Colonic mucosa (tissue), 4 donors: Measurements from ENCODE around the gene NOD1. TPM values are rescaled to one million over a fixed set of nuclear protein-coding genes. Genes with fewer than 3 reads are reported as not detected.

Experiments used
- DNase-seq: peaks from one replicate; pipeline ENCODE4 v3.0.0-alpha.2; 2020
- H3K27ac ChIP-seq: fragments of 200-600 bp; one replicate; pipeline ENCODE4 v1.8.0; 2021
- H3K27me3 ChIP-seq: fragments of 200-600 bp; one replicate; pipeline ENCODE4 v1.8.0; 2021
- H3K36me3 ChIP-seq: fragments of 200-600 bp; one replicate; pipeline ENCODE4 v1.8.0; 2021
- H3K4me1 ChIP-seq: fragments of 200-600 bp; one replicate; pipeline ENCODE4 v1.8.0; 2021; ENCODE audit warnings: mild to moderate bottlenecking
- H3K4me3 ChIP-seq: fragments of 200-600 bp; one replicate; pipeline ENCODE4 v1.8.0; 2021
- H3K9ac ChIP-seq, 2 donors: one replicate each; pipeline ENCODE4 v1.7.0; 2013; ENCODE audit warnings: control low read depth in 2 of 2, low read depth in 2 of 2, low read length in 2 of 2
- H3K9me3 ChIP-seq: fragments of 200-600 bp; one replicate; pipeline ENCODE4 v1.8.0; 2021
- CTCF ChIP-seq: fragments of 200-600 bp; IDR thresholded peaks from one replicate; pipeline ENCODE4 v1.8.0; 2022; ENCODE audit warnings: antibody characterized with exemption, mild to moderate bottlenecking
- intact Hi-C: fragments of 100-400 bp; cut with DNase I; formaldehyde crosslinking; loops from one replicate; pipeline ENCODE4 v1.14.1; 2022
- total RNA-seq, 2 donors: library from RNA; stranded (reverse); fragmentation: NEBNext Ultra II Directional in 1 of 2; extraction: Animal tissue kit (Norgen Biotek cat#: 25700) in 1 of 2; gene quantifications; one replicate each; pipeline ENCODE4 v1.2.1, GENCODE V29; 2021
- donor health status: healthy.
- donor health status: DM: no; HTN: no; CAD: no.
- donor health status: DM: no; HTN: no; CAD: no.

Gene NOD1
- total RNA-seq, 2 donors from 2014 or later: 9.5 to 14.0 TPM

GRCh38 chr7:30405179-30405578, 73.4 kb downstream of the NOD1 start:
- TF ChIP-seq CTCF: no peak
- Histone ChIP-seq H3K36me3 (no peaks in the 10 kb centered on the region), H3K9me3 (no peaks in the 10 kb centered on the region), H3K4me1 (no peaks in the 10 kb centered on the region), H3K9ac (no peak overlapping the region), H3K27me3 (no peaks in the 10 kb centered on the region), H3K4me3 (no peak overlapping the region), H3K27ac (no peak overlapping the region)
- intact Hi-C loops: no loop called here
- DNase-seq: no peak

GRCh38 chr7:30403477-30403876, 75.1 kb downstream of the NOD1 start:
- no peak for TF ChIP-seq CTCF
- Histone ChIP-seq H3K36me3 (no peaks in the 10 kb centered on the region), H3K27me3 (no peaks in the 10 kb centered on the region), H3K9me3 (no peaks in the 10 kb centered on the region), H3K4me3 (no peak overlapping the region), H3K27ac (no peak overlapping the region), H3K4me1 (no peaks in the 10 kb centered on the region), H3K9ac (no peak overlapping the region)
- DNase-seq: peak; percentile 58
- intact Hi-C loops: no loop called here

GRCh38 chr7:30396389-30396788, 82.2 kb downstream of the NOD1 start:
- H3K27me3 ChIP-seq: no peaks in the 10 kb centered on the region
- TF ChIP-seq CTCF: no peak
- H3K9ac ChIP-seq: no peak overlapping the region
- intact Hi-C loops: no loop called here
- DNase-seq: no peak
- H3K27ac ChIP-seq: no peak overlapping the region
- no peaks in the 10 kb centered on the region for H3K36me3 ChIP-seq
- H3K4me1 ChIP-seq: no peaks in the 10 kb centered on the region
- H3K9me3 ChIP-seq: no peaks in the 10 kb centered on the region
- no peak overlapping the region for H3K4me3 ChIP-seq

- DNase-seq: no peak
- no peaks in the 10 kb centered on the region for H3K9me3 ChIP-seq
- H3K4me3 ChIP-seq: no peak overlapping the region
- intact Hi-C loops: no loop called here
- H3K36me3 ChIP-seq: no peaks in the 10 kb centered on the region
- H3K9ac ChIP-seq: no peak overlapping the region
- H3K4me1 ChIP-seq: no peaks in the 10 kb centered on the region
- no peaks in the 10 kb centered on the region for H3K27me3 ChIP-seq
- no peak overlapping the region for H3K27ac ChIP-seq
- TF ChIP-seq CTCF: no peak
Observed at GRCh38 chr7:30395676-30396075, 82.9 kb downstream of the NOD1 start.

GRCh38 chr7:30391806-30392205, 86.8 kb downstream of the NOD1 start:
- H3K9ac ChIP-seq: no peak overlapping the region
- no peak overlapping the region for H3K4me3 ChIP-seq
- TF ChIP-seq CTCF: no peak

More at GRCh38 chr7:30391806-30392205, 86.8 kb downstream of the NOD1 start:
- Histone ChIP-seq H3K9me3 (no peaks in the 10 kb centered on the region), H3K27ac (no peak overlapping the region), H3K4me1 (no peaks in the 10 kb centered on the region), H3K36me3 (no peaks in the 10 kb centered on the region), H3K27me3 (no peaks in the 10 kb centered on the region)
- intact Hi-C loops: no loop called here
- no peak for DNase-seq
